Activated naive CD4-positive, alpha-beta T cell (primary cell): ENCODE measurements around the gene LRRC15.
A peak's percentile ranks its signal among the peaks of the same experiment; 100 is the strongest.

ENCODE experiments used
- DNase-seq, 4 experiments: peaks; one replicate each; lab custom pipeline; 2025; lab: John Stamatoyannopoulos, UW

LRRC15 gene

GRCh38 chr3:194369522-194370279 is at the start of gene LRRC15:
Gene LRRC15, minus strand, starts transcription at chr3:194369743. Its CDS starts 8,700 bp downstream, at chr3:194361043.
- DNase-seq, result no peak

DNA sequence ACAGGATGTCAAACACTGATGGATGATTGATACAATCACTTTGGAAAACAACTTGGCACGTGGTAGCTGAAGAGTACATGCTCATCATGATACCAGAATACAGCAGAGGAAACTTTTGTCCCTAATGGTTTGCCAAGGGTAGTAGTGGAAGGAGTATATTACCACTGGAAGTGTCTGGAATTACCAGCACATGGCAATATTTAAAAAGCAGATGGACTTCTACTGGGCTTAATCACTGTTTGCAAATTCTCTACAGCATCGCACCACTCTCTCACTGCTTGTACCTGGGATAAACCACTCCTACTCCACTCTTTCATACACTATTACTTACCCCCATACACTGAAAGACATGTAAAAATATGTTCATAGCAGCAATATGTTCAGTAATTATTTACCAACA is 49.1 kb upstream of the LRRC15 start:
- DNase-seq, result no peak

- no peak for DNase-seq
Observed at GRCh38 chr3:194407423-194407822, 37.9 kb upstream of the LRRC15 start.

GRCh38 chr3:194405766-194406165 is 36.2 kb upstream of the LRRC15 start:
- no peak for DNase-seq

- no peak for DNase-seq
Observed at GRCh38 chr3:194404365-194405140, 35.0 kb upstream of the LRRC15 start.

GRCh38 chr3:194401868-194402329 is 32.4 kb upstream of the LRRC15 start:
- no peak for DNase-seq

GRCh38 chr3:194401346-194401745 is 31.8 kb upstream of the LRRC15 start:
- DNase-seq, result no peak

GRCh38 chr3:194399874-194400411 is 30.4 kb upstream of the LRRC15 start:
- DNase-seq, result no peak

- DNase-seq, result no peak
Observed at GRCh38 chr3:194399166-194399565, 29.6 kb upstream of the LRRC15 start, which contains the start of gene GP5. Gene GP5, minus strand, starts transcription at chr3:194399266. Its CDS starts 984 bp downstream, at chr3:194398282.

- DNase-seq, result peak in 2 of 4 experiments; percentile 27 to 37
Observed at GRCh38 chr3:194397757-194398312, 28.3 kb upstream of the LRRC15 start.

DNA sequence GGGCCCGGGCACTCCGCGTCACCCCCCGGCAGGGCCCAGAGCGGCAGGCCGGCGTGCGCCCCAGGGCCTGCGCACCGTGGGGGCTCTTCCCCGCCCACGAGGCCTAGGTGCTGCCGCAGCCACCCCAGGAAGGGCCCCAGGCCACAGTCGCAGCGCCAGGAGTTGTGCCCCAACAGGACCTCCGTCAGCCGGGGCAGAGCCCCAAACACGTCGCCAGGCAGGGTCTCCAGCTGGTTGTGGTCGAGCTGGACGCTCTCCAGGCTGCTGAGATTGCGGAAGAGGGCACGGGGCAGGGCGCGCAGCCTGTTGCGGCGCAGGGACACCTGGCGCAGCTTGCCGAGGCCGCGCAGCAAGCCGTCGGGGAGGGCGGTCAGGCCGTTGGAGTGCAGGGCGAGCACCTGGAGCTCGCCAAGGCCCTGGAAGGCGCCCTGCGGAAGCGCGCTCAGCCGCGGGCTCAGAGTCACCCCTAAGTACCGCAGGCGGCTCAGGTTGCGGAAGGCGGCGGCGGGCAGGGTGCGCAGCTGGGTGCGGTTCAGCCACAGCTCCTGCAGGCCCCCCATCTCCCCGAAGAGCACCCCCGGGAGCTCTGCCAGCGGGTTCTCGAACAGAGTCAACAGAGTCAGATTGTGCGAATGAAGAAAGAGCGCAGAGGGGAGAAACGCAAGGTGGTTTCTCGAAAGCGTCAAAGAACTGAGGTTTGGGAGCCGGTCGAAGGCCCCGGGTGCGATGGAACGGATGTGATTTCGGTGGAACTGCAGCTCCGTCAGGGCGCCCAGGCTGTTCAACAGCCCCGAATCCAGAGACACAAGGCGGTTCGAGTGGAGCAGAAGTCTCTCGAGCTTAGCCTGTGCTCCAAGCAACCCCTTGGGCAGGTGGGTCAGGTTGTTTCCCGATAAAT is 27.6 kb upstream of the LRRC15 start:
- DNase-seq, result peak in 3 of 4 experiments; percentile 10 to 51 (median 49)

DNA sequence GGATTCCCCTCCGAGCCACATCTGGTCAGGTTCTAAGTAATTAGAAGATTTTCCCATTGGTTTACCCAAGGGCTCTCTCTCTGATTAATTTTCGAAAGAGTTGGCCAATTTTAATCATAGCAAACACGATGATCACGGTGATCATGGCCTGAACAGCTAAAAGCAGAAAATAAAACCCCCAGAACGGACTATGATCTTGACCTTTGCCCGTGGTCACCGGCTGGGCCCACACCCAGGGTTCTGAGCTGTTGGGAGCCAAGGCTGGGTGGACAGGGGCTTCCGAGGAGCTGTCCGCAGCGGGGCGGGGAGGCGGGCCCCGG is 27.0 kb upstream of the LRRC15 start:
- DNase-seq, result no peak

GRCh38 chr3:194395778-194396538 is 26.4 kb upstream of the LRRC15 start:
- peak in 3 of 4 experiments; percentile 6 to 64 (median 59) for DNase-seq

- DNase-seq, result no peak
Observed at GRCh38 chr3:194395212-194395611, 25.7 kb upstream of the LRRC15 start.

DNA sequence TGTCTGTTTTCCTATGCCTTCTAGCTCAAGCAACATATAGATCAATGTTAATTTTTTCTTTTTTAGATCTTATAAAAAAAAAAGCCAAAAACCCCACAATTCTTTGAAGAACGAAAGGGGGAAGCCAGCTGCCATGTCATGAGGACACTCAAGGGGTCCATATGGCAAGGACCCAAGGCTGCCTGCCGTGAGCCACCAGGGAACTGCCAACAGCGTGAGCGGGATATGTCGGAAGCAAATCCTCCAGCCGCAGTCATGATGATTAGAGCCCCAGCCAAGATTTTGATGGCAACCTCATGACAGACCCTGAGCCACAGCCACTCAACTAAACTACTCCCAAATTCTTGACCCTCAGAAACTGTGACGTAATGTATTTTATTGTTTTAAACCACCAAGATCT is 23.0 kb upstream of the LRRC15 start:
- DNase-seq, result no peak

DNA sequence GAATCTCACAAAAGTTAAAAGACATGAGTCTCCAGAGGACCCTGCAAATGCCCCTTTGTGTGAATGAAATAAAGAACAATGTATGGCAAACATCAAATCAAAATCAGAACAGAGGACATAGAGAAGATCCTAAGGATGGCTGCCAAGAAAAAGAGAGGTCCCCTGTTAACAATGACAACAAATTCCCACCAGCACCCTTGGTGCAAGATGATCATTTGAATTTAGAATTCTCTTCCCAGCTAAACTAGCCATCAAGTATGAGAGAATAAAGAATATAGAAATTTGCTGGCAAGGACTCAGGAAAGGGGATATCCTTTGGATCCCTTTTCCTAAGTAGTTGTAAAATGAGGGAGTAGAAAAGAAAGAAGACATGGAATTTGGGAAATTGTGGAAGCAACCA is 21.3 kb upstream of the LRRC15 start:
- DNase-seq, result no peak

DNA sequence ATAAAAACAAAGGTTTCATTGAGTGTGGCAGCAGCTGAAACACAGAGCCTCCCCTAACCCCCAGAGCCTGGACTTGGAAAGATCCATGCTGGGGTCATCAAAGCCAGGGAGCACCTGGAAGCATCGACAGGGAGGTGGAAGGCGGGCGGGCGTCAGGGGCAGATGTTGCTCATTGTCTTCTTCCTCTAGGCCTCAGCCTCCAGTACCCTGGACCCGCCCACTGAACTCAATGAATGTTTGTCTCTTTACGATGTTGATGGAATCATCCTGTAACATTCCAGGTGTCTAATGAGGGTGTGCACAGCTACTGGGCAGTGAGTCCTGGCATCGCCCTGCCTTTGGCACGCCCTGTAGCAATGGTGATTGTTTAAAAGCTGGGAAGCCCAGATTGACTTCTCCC is 19.7 kb upstream of the LRRC15 start:
- DNase-seq, result no peak

DNA sequence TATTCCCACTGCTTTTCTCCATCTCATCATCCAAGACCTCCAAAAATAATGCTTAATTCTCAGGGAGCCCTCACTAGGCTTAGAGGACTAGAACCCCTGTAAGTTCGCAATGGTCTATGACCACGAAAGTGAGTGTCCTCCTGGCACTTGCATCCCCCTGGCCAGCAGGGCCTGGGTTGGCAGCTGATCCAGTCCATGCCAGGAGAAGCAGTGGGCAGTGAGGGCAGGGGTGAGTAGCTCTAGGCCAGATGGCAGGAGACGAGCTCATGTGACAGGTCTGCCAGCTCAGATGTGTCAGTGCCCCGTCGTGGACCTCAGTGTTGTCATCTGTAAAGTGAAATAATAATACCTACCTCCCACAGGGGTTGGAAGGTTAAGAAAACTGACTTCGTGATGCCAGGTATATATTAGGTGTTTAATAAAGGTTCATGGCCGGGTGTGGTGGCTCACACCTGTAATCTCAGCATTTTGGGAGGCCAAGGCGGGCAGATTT is 18.4 kb upstream of the LRRC15 start:
- no peak for DNase-seq

DNA sequence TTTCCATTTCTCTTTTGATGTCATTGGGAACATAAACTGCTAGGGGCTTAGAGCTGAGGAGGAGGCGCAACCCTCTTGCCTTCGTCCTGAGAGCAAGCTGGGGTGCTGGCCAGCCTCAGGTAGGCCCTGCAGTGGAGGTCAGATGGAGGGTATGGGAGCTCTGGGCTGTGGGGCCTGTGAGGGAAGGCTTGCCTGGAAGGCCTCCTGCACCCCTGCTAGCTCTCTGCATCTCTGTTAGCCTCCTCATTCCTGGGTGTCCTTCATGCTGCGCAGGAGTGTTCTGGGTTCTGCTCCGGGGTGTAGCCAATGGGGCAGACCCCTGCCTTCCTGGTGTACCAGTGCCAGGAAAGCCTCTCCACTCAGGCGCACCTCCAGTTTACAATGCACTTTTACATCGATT is 17.7 kb upstream of the LRRC15 start:
- DNase-seq, result no peak

DNA sequence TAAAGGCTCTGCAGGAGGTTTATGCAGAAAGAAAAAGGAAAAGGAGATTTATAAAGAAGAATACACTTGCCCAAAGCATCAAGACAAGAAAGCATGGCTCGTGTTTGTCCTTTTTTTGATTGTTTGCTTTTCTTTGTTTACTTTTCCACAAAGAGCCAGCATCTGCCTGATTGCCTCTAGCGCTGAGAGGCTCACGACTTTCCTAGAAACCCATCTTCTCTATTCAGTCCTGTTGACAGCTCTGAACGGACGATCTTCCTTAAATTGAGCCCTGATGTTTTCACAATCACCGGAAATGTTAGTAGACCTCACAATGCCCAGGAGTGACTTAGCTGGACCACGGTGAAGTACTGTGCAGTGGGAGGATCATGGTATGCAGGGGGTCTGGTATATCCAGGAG is 17.1 kb upstream of the LRRC15 start:
- no peak for DNase-seq

GRCh38 chr3:194386066-194386465 is 16.5 kb upstream of the LRRC15 start:
- DNase-seq, result no peak
